ENCODE results near the gene KIF1A.
A peak's percentile ranks its signal among the peaks of the same experiment; 100 is the strongest.
"Not testable (repeated sequence)": the region's sequence is repeated elsewhere in the genome, so short reads cannot be mapped to it uniquely, and the experiment has no call there.

KIF1A gene

GRCh38 chr2:240852671-240853314, 32.8 kb upstream of the KIF1A start:
- H3K4me1 Mint-ChIP-seq: no peaks in the 10 kb centered on the region
- H3K27ac Mint-ChIP-seq: no peak overlapping the region
- ATAC-seq: no peak
- H3K9me3 Mint-ChIP-seq: peaks cover 0 to 8% of the 10 kb centered on the region in 2 donors
- no peak for DNase-seq
- H3K4me3 Mint-ChIP-seq: no peak overlapping the region
- peaks cover 8% of the 10 kb centered on the region for H3K27me3 Mint-ChIP-seq

- peak; percentile 93 for ATAC-seq
- H3K9me3 Mint-ChIP-seq: peaks cover 0 to 12% of the 10 kb centered on the region in 2 donors
- peak; percentile 78 to 80 for DNase-seq
- H3K27me3 Mint-ChIP-seq: peaks cover 8% of the 10 kb centered on the region
- no peak overlapping the region for H3K4me3 Mint-ChIP-seq
- no peak overlapping the region for H3K27ac Mint-ChIP-seq
- no peaks in the 10 kb centered on the region for H3K4me1 Mint-ChIP-seq
Measured at GRCh38 chr2:240851078-240851991, 31.3 kb upstream of the KIF1A start.

- no peak for DNase-seq
- peaks cover 8% of the 10 kb centered on the region for H3K27me3 Mint-ChIP-seq
- no peaks in the 10 kb centered on the region for H3K4me1 Mint-ChIP-seq
- peak; percentile 10 for ATAC-seq
- no peak overlapping the region for H3K27ac Mint-ChIP-seq
- peaks cover 0 to 13% of the 10 kb centered on the region in 2 donors for H3K9me3 Mint-ChIP-seq
- no peak overlapping the region for H3K4me3 Mint-ChIP-seq
Measured at GRCh38 chr2:240850756-240851077, 30.7 kb upstream of the KIF1A start.

- Mint-ChIP-seq H3K9me3 (peaks cover 3 to 12% of the 10 kb centered on the region in 2 donors), H3K4me1 (no peaks in the 10 kb centered on the region), H3K27ac (no peak overlapping the region), H3K4me3 (no peak overlapping the region), H3K27me3 (peaks cover 8% of the 10 kb centered on the region)
- DNase-seq (no peak), ATAC-seq (peak; percentile 11)
Measured at GRCh38 chr2:240850026-240850425, 30.0 kb upstream of the KIF1A start.

GRCh38 chr2:240848900-240849680, 29.1 kb upstream of the KIF1A start:
- Mint-ChIP-seq H3K9me3 (peaks cover 9 to 14% of the 10 kb centered on the region in 2 donors), H3K27me3 (peaks cover 8% of the 10 kb centered on the region), H3K27ac (no peak overlapping the region), H3K4me1 (no peaks in the 10 kb centered on the region), H3K4me3 (no peak overlapping the region)
- DNase-seq (no peak), ATAC-seq (no peak)

GRCh38 chr2:240847817-240848216, 27.8 kb upstream of the KIF1A start:
- Mint-ChIP-seq H3K4me1 (no peaks in the 10 kb centered on the region), H3K27me3 (peaks cover 8% of the 10 kb centered on the region), H3K4me3 (no peak overlapping the region), H3K9me3 (peaks cover 12 to 14% of the 10 kb centered on the region in 2 donors), H3K27ac (no peak overlapping the region)
- DNase-seq (no peak), ATAC-seq (no peak)

GRCh38 chr2:240846873-240847595, 27.0 kb upstream of the KIF1A start:
- Mint-ChIP-seq H3K4me1 (no peaks in the 10 kb centered on the region), H3K27ac (no peak overlapping the region), H3K4me3 (no peak overlapping the region), H3K9me3 (peaks cover 12 to 14% of the 10 kb centered on the region in 2 donors), H3K27me3 (peaks cover 2% of the 10 kb centered on the region)
- DNase-seq: no peak
- no peak for ATAC-seq

- not testable (repeated sequence) for H3K27me3 Mint-ChIP-seq, H3K4me3 Mint-ChIP-seq, DNase-seq, H3K27ac Mint-ChIP-seq, H3K4me1 Mint-ChIP-seq, ATAC-seq
- peaks cover 12 to 14% of the 10 kb centered on the region in 2 donors for H3K9me3 Mint-ChIP-seq
Measured at GRCh38 chr2:240846309-240846708, 26.3 kb upstream of the KIF1A start.

- Mint-ChIP-seq H3K27me3 (peaks cover 9% of the 10 kb centered on the region), H3K4me3 (no peak overlapping the region), H3K4me1 (no peaks in the 10 kb centered on the region), H3K27ac (no peak overlapping the region), H3K9me3 (peaks cover 9 to 12% of the 10 kb centered on the region in 2 donors)
- peak; percentile 65 for ATAC-seq
- DNase-seq: peak in 1 of 2 donors; percentile 33
Measured at GRCh38 chr2:240840435-240841060, 20.5 kb upstream of the KIF1A start.

GRCh38 chr2:240839152-240840143, 19.4 kb upstream of the KIF1A start:
- H3K27ac Mint-ChIP-seq: no peak overlapping the region
- H3K27me3 Mint-ChIP-seq: peaks cover 9% of the 10 kb centered on the region
- ATAC-seq: no peak
- H3K4me3 Mint-ChIP-seq: no peak overlapping the region
- H3K4me1 Mint-ChIP-seq: no peaks in the 10 kb centered on the region
- peaks cover 0 to 6% of the 10 kb centered on the region in 2 donors for H3K9me3 Mint-ChIP-seq
- DNase-seq: no peak

- H3K27me3 Mint-ChIP-seq: peaks cover 9% of the 10 kb centered on the region
- no peaks in the 10 kb centered on the region for H3K9me3 Mint-ChIP-seq
- no peak for DNase-seq
- H3K4me1 Mint-ChIP-seq: peaks cover 6% of the 10 kb centered on the region
- H3K27ac Mint-ChIP-seq: no peak overlapping the region
- H3K4me3 Mint-ChIP-seq: no peak overlapping the region
- no peak for ATAC-seq
Measured at GRCh38 chr2:240837621-240838020, 17.6 kb upstream of the KIF1A start.

- no peak for DNase-seq
- H3K9me3 Mint-ChIP-seq: no peaks in the 10 kb centered on the region
- no peak overlapping the region for H3K4me3 Mint-ChIP-seq
- H3K27ac Mint-ChIP-seq: no peak overlapping the region
- H3K27me3 Mint-ChIP-seq: peaks cover 9% of the 10 kb centered on the region
- ATAC-seq: no peak
- H3K4me1 Mint-ChIP-seq: peaks cover 13% of the 10 kb centered on the region
Measured at GRCh38 chr2:240836781-240837467, 16.9 kb upstream of the KIF1A start.

- Mint-ChIP-seq H3K27ac (no peak overlapping the region), H3K27me3 (peaks cover 20% of the 10 kb centered on the region), H3K4me3 (no peak overlapping the region), H3K4me1 (peaks cover 20% of the 10 kb centered on the region), H3K9me3 (no peaks in the 10 kb centered on the region)
- DNase-seq (no peak), ATAC-seq (no peak)
Measured at GRCh38 chr2:240835528-240835927, 15.5 kb upstream of the KIF1A start.
